GM23338 (cell line): Measurements from ENCODE around the gene CHCHD3. TPM values are rescaled to one million over a fixed set of nuclear protein-coding genes. Genes with fewer than 3 reads are reported as not detected.

Experiments
- ATAC-seq: fragments of 200-7000 bp; cut with Tn5 transposase; 3 replicates; pipeline ENCODE4 v1.9.1; 2020
- DNase-seq: peaks from one replicate; pipeline ENCODE4 v3.0.0-alpha.2; 2015; ENCODE audit warnings: low spot score
- H2AFZ ChIP-seq: fragments of 200-600 bp; sonication (generic); 2 replicates; pipeline ENCODE4 v1.8.0; 2016; ENCODE audit warnings: antibody characterized with exemption, mild to moderate bottlenecking, moderate library complexity
- H3F3A ChIP-seq: fragments of 200-600 bp; sonication (generic); replicated peaks from 2 replicates; pipeline ENCODE4 v1.8.0; 2017; ENCODE audit warnings: antibody characterized with exemption, mixed run types, low read depth
- H3K27ac ChIP-seq: fragments of 200-600 bp; sonication (generic); 2 replicates; pipeline ENCODE4 v1.6.1; 2016; ENCODE audit warnings: low read depth
- H3K27me3 ChIP-seq: fragments of 200-600 bp; sonication (generic); 2 replicates; pipeline ENCODE4 v1.8.0; 2016; ENCODE audit warnings: mild to moderate bottlenecking, mixed run types, moderate library complexity; ENCODE audit not compliant: insufficient read depth
- H3K36me3 ChIP-seq: fragments of 200-600 bp; sonication (generic); 2 replicates; pipeline ENCODE4 v1.8.0; 2016; ENCODE audit warnings: mild to moderate bottlenecking; ENCODE audit not compliant: insufficient read depth
- H3K4me1 ChIP-seq: fragments of 200-600 bp; sonication (generic); 2 replicates; pipeline ENCODE4 v1.8.0; 2016; ENCODE audit warnings: mild to moderate bottlenecking, moderate library complexity; ENCODE audit not compliant: insufficient read depth
- H3K4me2 ChIP-seq: fragments of 200-600 bp; sonication (generic); 2 replicates; pipeline ENCODE4 v1.7.1; 2017; ENCODE audit warnings: mixed run types
- H3K4me3 ChIP-seq: fragments of 200-600 bp; sonication (generic); 2 replicates; pipeline ENCODE4 v1.6.1; 2016; ENCODE audit warnings: mixed run types
- H3K79me2 ChIP-seq: fragments of 200-600 bp; sonication (generic); replicated peaks from 2 replicates; pipeline ENCODE4 v1.8.0; 2017; ENCODE audit warnings: mild to moderate bottlenecking; ENCODE audit not compliant: insufficient read depth
- H3K9me2 ChIP-seq: fragments of 200-600 bp; sonication (generic); 2 replicates; pipeline ENCODE4 v1.8.0; 2017; ENCODE audit not compliant: insufficient read depth
- H4K20me1 ChIP-seq: fragments of 200-600 bp; sonication (generic); replicated peaks from 2 replicates; pipeline ENCODE4 v1.8.0; 2017; ENCODE audit warnings: mild to moderate bottlenecking; ENCODE audit not compliant: insufficient read depth
- H3K27ac Mint-ChIP-seq: 2 replicates; pipeline ENCODE4 v1.8.0; 2020; ENCODE audit warnings: inconsistent platforms, mild to moderate bottlenecking, moderate library complexity, mixed read lengths
- H3K27me3 Mint-ChIP-seq: 3 replicates; pipeline ENCODE4 v1.8.0; 2022; ENCODE audit warnings: low read depth, mild to moderate bottlenecking, moderate library complexity, mixed read lengths, inconsistent platforms; ENCODE audit not compliant: insufficient read depth, poor library complexity
- H3K36me3 Mint-ChIP-seq: 3 replicates; pipeline ENCODE4 v1.8.0; 2021; ENCODE audit warnings: low read depth, mild to moderate bottlenecking, inconsistent platforms, moderate library complexity, mixed read lengths
- H3K4me1 Mint-ChIP-seq: 3 replicates; pipeline ENCODE4 v1.8.0; 2020; ENCODE audit warnings: mild to moderate bottlenecking, inconsistent platforms, mixed read lengths
- H3K4me3 Mint-ChIP-seq: 3 replicates; pipeline ENCODE4 v1.8.0; 2021; ENCODE audit warnings: moderate library complexity, mild to moderate bottlenecking, inconsistent platforms, mixed read lengths
- H3K9me3 Mint-ChIP-seq: 3 replicates; pipeline ENCODE4 v1.8.0; 2020; ENCODE audit warnings: moderate library complexity, mild to moderate bottlenecking, inconsistent platforms, mixed read lengths
- CREB1 ChIP-seq: fragments of 250-450 bp; sonication (Bioruptor Pico); IDR thresholded peaks from 2 replicates; pipeline ENCODE4 v1.5.0; 2020; ENCODE audit warnings: low read depth, mild to moderate bottlenecking, moderate library complexity
- CTCF ChIP-seq, 2 experiments: fragments of 200-600 bp in 1 of 2; sonication (generic) in 1 of 2; conservative IDR thresholded peaks; 2 replicates each; pipeline versions ENCODE4 v1.5.1 to v1.6.1; 2016 to 2017; ENCODE audit warnings: antibody characterized with exemption in 2 of 2, low read depth in 2 of 2, mild to moderate bottlenecking in 2 of 2, moderate library complexity in 1 of 2
- EZH2 ChIP-seq: fragments of 200-600 bp; sonication (generic); IDR thresholded peaks from one replicate; pipeline ENCODE4 v1.8.0; 2017; ENCODE audit warnings: antibody characterized with exemption, mild to moderate bottlenecking, low read depth; ENCODE audit not compliant: unreplicated experiment
- EZH2phosphoT487 ChIP-seq: fragments of 200-600 bp; sonication (generic); IDR thresholded peaks from one replicate; pipeline ENCODE4 v1.8.1; 2018; ENCODE audit warnings: antibody characterized with exemption; ENCODE audit not compliant: unreplicated experiment
- JUNB ChIP-seq: IDR thresholded peaks from one replicate; pipeline ENCODE4 v1.6.1; 2016; ENCODE audit warnings: antibody characterized with exemption; ENCODE audit not compliant: unreplicated experiment
- NANOG ChIP-seq: IDR thresholded peaks from 2 replicates; pipeline ENCODE4 v1.6.1; 2016; ENCODE audit warnings: antibody characterized with exemption, borderline replicate concordance
- POLR2AphosphoS5 ChIP-seq: IDR thresholded peaks from 2 replicates; pipeline ENCODE4 v1.6.1; 2016; ENCODE audit warnings: antibody characterized with exemption, low read depth
- STAT1 ChIP-seq: IDR thresholded peaks from one replicate; pipeline ENCODE4 v1.6.1; 2016; ENCODE audit warnings: antibody characterized with exemption; ENCODE audit not compliant: unreplicated experiment
- ZNF114 ChIP-seq: fragments of 250-450 bp; sonication (Bioruptor Pico); IDR thresholded peaks from 2 replicates; pipeline ENCODE4 v1.5.0; 2020; ENCODE audit warnings: mild to moderate bottlenecking, moderate library complexity
- ZNF331 ChIP-seq: fragments of 250-450 bp; sonication (Bioruptor Pico); IDR thresholded peaks from 2 replicates; pipeline ENCODE4 v1.5.0; 2020; ENCODE audit warnings: low read depth, mild to moderate bottlenecking, moderate library complexity
- ZNF462 ChIP-seq: fragments of 250-450 bp; sonication (Bioruptor Pico); IDR thresholded peaks from 2 replicates; pipeline ENCODE4 v1.5.0; 2020; ENCODE audit warnings: mild to moderate bottlenecking, moderate library complexity
- polyA plus RNA-seq: library from polyadenylated mRNA; unstranded; fragments of >200 nt; fragmentation: Nextera tagmentation; extraction: Ambion mirVana; gene quantifications from 2 replicates; pipeline ENCODE4 v1.2.1, GENCODE V29; 2016
- total RNA-seq: library from RNA; depleted of rRNA; stranded (reverse); fragments of >200 nt; shearing (Covaris generic); gene quantifications from 2 replicates; pipeline ENCODE4 v1.2.3, GENCODE V29; 2014
- TF ChIP-seq, protein P1 (sequence below): IDR thresholded peaks from one replicate; pipeline ENCODE4 v1.6.1; 2018; ENCODE audit warnings: antibody characterized with exemption; ENCODE audit not compliant: unreplicated experiment
- TF ChIP-seq, protein P2 (sequence below): IDR thresholded peaks from 2 replicates; pipeline ENCODE4 v1.6.1; 2016; ENCODE audit warnings: antibody characterized with exemption

Gene CHCHD3
- total and polyA plus RNA-seq, 2 experiments from 2014 or later: 107 to 131 TPM

GRCh38 chr7:133124974-133125373, 43.1 kb upstream of the CHCHD3 start:
- ATAC-seq (peak; percentile 51; the same call in 2 of the 3 replicates), DNase-seq (peak; percentile 46)
- Histone ChIP-seq H3K79me2 (no peaks in the 10 kb centered on the region), H2AFZ (no peak overlapping the region), H4K20me1 (no peaks in the 10 kb centered on the region), H3K4me3 (no peak overlapping the region), H3K27me3 (no peaks in the 10 kb centered on the region), H3K4me1 (no peaks in the 10 kb centered on the region), H3K27ac (no peak overlapping the region), H3F3A (no peaks in the 10 kb centered on the region), H3K9me2 (peaks cover 7% of the 10 kb centered on the region; the same call in 1 of the 2 replicates), H3K36me3 (no peaks in the 10 kb centered on the region; the same call in 1 of the 2 replicates), H3K4me2 (no peak overlapping the region)
- peak overlapping the region; percentile 54 for H3K27ac Mint-ChIP-seq
- peaks cover 5% of the 10 kb centered on the region for H3K4me1 Mint-ChIP-seq
- no peaks in the 10 kb centered on the region for H3K36me3 Mint-ChIP-seq
- TF ChIP-seq JUNB (no peak), POLR2AphosphoS5 (no peak), EZH2phosphoT487 (no peak), CTCF (conservative IDR thresholded peaks at IDR 0.05; ENCODE audit: low read depth in 2 of 2) (no peak), EZH2 (no peak), ZNF331 (CRISPR knock-in tag) (no peak), NANOG (no peak), ZNF114 (no peak), STAT1 (no peak), ZNF462 (CRISPR knock-in tag) (no peak), CREB1 (CRISPR knock-in tag) (no peak)
- TF ChIP-seq, protein P1, sequence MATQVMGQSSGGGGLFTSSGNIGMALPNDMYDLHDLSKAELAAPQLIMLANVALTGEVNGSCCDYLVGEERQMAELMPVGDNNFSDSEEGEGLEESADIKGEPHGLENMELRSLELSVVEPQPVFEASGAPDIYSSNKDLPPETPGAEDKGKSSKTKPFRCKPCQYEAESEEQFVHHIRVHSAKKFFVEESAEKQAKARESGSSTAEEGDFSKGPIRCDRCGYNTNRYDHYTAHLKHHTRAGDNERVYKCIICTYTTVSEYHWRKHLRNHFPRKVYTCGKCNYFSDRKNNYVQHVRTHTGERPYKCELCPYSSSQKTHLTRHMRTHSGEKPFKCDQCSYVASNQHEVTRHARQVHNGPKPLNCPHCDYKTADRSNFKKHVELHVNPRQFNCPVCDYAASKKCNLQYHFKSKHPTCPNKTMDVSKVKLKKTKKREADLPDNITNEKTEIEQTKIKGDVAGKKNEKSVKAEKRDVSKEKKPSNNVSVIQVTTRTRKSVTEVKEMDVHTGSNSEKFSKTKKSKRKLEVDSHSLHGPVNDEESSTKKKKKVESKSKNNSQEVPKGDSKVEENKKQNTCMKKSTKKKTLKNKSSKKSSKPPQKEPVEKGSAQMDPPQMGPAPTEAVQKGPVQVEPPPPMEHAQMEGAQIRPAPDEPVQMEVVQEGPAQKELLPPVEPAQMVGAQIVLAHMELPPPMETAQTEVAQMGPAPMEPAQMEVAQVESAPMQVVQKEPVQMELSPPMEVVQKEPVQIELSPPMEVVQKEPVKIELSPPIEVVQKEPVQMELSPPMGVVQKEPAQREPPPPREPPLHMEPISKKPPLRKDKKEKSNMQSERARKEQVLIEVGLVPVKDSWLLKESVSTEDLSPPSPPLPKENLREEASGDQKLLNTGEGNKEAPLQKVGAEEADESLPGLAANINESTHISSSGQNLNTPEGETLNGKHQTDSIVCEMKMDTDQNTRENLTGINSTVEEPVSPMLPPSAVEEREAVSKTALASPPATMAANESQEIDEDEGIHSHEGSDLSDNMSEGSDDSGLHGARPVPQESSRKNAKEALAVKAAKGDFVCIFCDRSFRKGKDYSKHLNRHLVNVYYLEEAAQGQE: no peak
- TF ChIP-seq, protein P2, sequence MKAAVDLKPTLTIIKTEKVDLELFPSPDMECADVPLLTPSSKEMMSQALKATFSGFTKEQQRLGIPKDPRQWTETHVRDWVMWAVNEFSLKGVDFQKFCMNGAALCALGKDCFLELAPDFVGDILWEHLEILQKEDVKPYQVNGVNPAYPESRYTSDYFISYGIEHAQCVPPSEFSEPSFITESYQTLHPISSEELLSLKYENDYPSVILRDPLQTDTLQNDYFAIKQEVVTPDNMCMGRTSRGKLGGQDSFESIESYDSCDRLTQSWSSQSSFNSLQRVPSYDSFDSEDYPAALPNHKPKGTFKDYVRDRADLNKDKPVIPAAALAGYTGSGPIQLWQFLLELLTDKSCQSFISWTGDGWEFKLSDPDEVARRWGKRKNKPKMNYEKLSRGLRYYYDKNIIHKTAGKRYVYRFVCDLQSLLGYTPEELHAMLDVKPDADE: no peak
- H3K27me3 Mint-ChIP-seq: peaks cover 2% of the 10 kb centered on the region
- H3K4me3 Mint-ChIP-seq: no peak overlapping the region
- no peaks in the 10 kb centered on the region for H3K9me3 Mint-ChIP-seq
